ENCODE data around the gene POLR3C. TPM values are rescaled to one million over a fixed set of nuclear protein-coding genes. Genes with fewer than 3 reads are reported as not detected.

The POLR3C gene
- total RNA-seq, 2 experiments from 2014 or later: 57.1 to 78.8 TPM

DNA sequence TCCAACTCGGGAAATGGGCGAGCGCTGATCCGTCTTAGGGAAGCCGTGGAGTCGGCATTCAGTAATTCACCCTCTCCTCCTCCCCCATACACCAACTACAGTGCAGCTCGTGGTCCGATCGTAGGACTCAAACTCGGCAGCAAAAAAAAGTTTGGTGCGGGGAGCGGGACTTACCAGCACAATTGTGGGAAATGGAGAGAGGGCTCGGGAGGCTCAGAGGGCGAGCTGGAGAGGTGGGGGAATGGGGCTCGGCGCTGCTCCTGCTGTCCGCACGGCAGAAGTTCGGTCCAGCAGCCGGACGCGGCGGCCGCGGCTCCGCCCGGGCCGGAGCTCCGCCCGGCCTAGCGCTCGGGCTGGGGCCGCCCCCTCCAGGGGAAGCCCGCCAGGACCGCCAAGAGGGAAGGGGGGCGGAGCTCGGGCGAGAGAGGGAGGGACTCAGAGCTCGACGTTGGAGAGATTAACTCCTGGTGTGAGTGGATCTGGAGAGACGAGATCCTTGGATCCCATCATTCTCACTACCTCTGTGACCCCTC is 35.6 kb downstream of the POLR3C start:
- H3K79me2 ChIP-seq (ENCODE audit: insufficient read depth, low read depth, low read length): no peaks in the 10 kb centered on the region
- peak overlapping the region; percentile 98 for H2AFZ ChIP-seq (ENCODE audit: low read length)
- peak overlapping the region; percentile 84 for H3K4me3 ChIP-seq (ENCODE audit: low read depth, low read length, poor library complexity, severe bottlenecking)
- H3K4me2 ChIP-seq (ENCODE audit: low read length): peak overlapping the region; percentile 74
- H3K9me3 ChIP-seq (ENCODE audit: low read length): no peaks in the 10 kb centered on the region
- H3K36me3 ChIP-seq (ENCODE audit: insufficient read depth, low read length): peaks cover 23% of the 10 kb centered on the region; the same call in 1 of the 2 replicates
- BruUV-seq (replicated peaks): no TSS peak
- H3K9me2 ChIP-seq (ENCODE audit: insufficient read depth, low read length): no peaks in the 10 kb centered on the region
- peak; percentile 81 for DNase-seq (ENCODE audit: low spot score)
- CTCF ChIA-PET (ENCODE audit: unreplicated experiment): interaction anchor here (0.6 to 3.4 kb wide), 4 partner anchors 10 to 98 kb away, joined by 3 to 44 read pairs (median 4); partner anchors contain the start of genes LIX1L and NUDT17
- TF ChIP-seq EZH2phosphoT487 (IDR thresholded peaks at IDR 0.05; ENCODE audit: borderline replicate concordance, low read depth, low read length): no peak
- TF ChIP-seq, protein P1, sequence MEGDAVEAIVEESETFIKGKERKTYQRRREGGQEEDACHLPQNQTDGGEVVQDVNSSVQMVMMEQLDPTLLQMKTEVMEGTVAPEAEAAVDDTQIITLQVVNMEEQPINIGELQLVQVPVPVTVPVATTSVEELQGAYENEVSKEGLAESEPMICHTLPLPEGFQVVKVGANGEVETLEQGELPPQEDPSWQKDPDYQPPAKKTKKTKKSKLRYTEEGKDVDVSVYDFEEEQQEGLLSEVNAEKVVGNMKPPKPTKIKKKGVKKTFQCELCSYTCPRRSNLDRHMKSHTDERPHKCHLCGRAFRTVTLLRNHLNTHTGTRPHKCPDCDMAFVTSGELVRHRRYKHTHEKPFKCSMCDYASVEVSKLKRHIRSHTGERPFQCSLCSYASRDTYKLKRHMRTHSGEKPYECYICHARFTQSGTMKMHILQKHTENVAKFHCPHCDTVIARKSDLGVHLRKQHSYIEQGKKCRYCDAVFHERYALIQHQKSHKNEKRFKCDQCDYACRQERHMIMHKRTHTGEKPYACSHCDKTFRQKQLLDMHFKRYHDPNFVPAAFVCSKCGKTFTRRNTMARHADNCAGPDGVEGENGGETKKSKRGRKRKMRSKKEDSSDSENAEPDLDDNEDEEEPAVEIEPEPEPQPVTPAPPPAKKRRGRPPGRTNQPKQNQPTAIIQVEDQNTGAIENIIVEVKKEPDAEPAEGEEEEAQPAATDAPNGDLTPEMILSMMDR (conservative IDR thresholded peaks at IDR 0.05; ENCODE audit: low read length): no peak
- intact Hi-C loops (cut with micrococcal nuclease; ENCODE audit: unreplicated experiment): loop anchor here (1.0 to 2.0 kb wide), 6 partner anchors 14 to 153 kb away; partner anchors contain the start of genes ITGA10, LIX1L, NUDT17 and POLR3C
- H3K4me1 ChIP-seq (ENCODE audit: insufficient read depth, low read length, poor library complexity, severe bottlenecking): peaks cover 13% of the 10 kb centered on the region
- H4K20me1 ChIP-seq (ENCODE audit: insufficient read depth, low read length): no peaks in the 10 kb centered on the region
- POLR2A ChIA-PET: interaction anchor here (0.6 to 4.6 kb wide), 22 partner anchors 10 to 179 kb away, joined by 3 to 65 read pairs (median 4); partner anchors contain the start of genes ANKRD34A, ANKRD35, LIX1L and NUDT17
- peak overlapping the region; percentile 68 for H3K27ac ChIP-seq (ENCODE audit: low read depth, low read length, poor library complexity, severe bottlenecking)

DNA sequence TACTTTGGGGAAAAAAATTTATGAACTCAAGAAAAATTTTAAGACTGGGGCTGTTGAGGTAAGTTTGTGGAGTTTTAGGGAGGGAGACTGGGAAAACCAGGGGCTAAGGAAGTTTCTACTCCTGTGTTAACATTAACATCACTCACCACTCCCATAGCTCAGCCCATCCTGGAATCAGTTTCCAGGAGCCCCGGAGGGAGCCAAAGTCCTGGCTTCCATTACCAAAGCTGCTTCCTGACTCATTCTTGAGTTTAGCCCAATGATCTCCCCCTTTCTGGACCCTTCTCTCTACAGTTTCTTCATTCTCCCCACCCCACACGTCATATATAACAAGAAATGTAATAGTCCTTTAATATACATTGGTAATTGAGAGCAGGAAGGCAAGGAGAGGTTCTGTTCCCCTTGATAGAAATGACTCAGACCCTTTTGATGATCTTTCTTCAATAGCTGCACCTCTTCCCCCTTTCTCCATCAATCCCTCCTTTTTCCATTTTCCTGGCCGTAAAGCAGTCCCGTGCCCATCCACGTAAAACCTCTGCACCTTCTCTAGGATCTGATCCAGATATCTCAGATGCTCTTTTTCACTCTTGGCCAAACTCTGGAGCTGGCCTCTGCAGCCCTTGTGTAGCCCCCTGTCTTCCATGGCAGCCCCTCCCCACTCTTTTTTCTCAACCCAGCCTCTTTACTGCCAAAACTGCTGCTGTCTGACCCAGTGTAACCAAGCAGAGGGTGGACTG is 39.5 kb downstream of the POLR3C start:
- BruUV-seq (replicated peaks): no TSS peak
- intact Hi-C loops (cut with micrococcal nuclease; ENCODE audit: unreplicated experiment): no loop called here
- no peaks in the 10 kb centered on the region for H3K9me2 ChIP-seq (ENCODE audit: insufficient read depth, low read length)
- H4K20me1 ChIP-seq (ENCODE audit: insufficient read depth, low read length): no peaks in the 10 kb centered on the region
- H3K79me2 ChIP-seq (ENCODE audit: insufficient read depth, low read depth, low read length): no peaks in the 10 kb centered on the region
- no peak for DNase-seq (ENCODE audit: low spot score)
- ChIA-PET CTCF (ENCODE audit: unreplicated experiment) (no interaction called here), POLR2A (interaction anchor here (1.1 kb wide), 1 partner anchor 16 kb away, joined by 3 read pairs; no protein-coding TSS in a partner anchor)
- H3K36me3 ChIP-seq (ENCODE audit: insufficient read depth, low read length): no peaks in the 10 kb centered on the region
- H3K4me1 ChIP-seq (ENCODE audit: insufficient read depth, low read length, poor library complexity, severe bottlenecking): peaks cover 6% of the 10 kb centered on the region
- H3K4me2 ChIP-seq (ENCODE audit: low read length): no peak overlapping the region
- no peak overlapping the region for H3K4me3 ChIP-seq (ENCODE audit: low read depth, low read length, poor library complexity, severe bottlenecking)
- no peak for TF ChIP-seq EZH2phosphoT487 (IDR thresholded peaks at IDR 0.05; ENCODE audit: borderline replicate concordance, low read depth, low read length)
- TF ChIP-seq, protein P1 (conservative IDR thresholded peaks at IDR 0.05; ENCODE audit: low read length): no peak
- no peak overlapping the region for H2AFZ ChIP-seq (ENCODE audit: low read length)
- H3K27ac ChIP-seq (ENCODE audit: low read depth, low read length, poor library complexity, severe bottlenecking): no peak overlapping the region
- H3K9me3 ChIP-seq (ENCODE audit: low read length): no peaks in the 10 kb centered on the region
